Kidney epithelial cell (primary cell): ENCODE measurements around the gene DVL2. TPM values are rescaled to one million over a fixed set of nuclear protein-coding genes. Genes with fewer than 3 reads are reported as not detected.

Source experiments
- DNase-seq: peaks from one replicate; pipeline ENCODE4 v3.0.0-alpha.2; 2010; ENCODE audit warnings: low read depth
- H3K27me3 ChIP-seq: 2 replicates; pipeline ENCODE4 v1.6.0; 2011; ENCODE audit warnings: low read length; ENCODE audit not compliant: control insufficient read depth, insufficient read depth
- H3K36me3 ChIP-seq: 2 replicates; pipeline ENCODE4 v1.5.1; 2011; ENCODE audit warnings: low read length; ENCODE audit not compliant: control insufficient read depth, insufficient read depth
- H3K4me3 ChIP-seq: 2 replicates; pipeline ENCODE4 v1.5.1; 2011; ENCODE audit warnings: low read depth, mild to moderate bottlenecking, control low read depth, low read length
- CTCF ChIP-seq: IDR thresholded peaks from 2 replicates; pipeline ENCODE4 v1.5.1; 2011; ENCODE audit warnings: mild to moderate bottlenecking, moderate library complexity, low read length, control low read depth, inconsistent platforms; ENCODE audit not compliant: insufficient read depth, poor library complexity, severe bottlenecking
- total RNA-seq: library from RNA; depleted of rRNA; stranded (reverse); fragments of >200 nt; gene quantifications from 2 replicates; pipeline ENCODE4 v1.2.3, GENCODE V29; 2015

DVL2 gene
- total RNA-seq, 1 donor from 2014 or later = 57.1 TPM

DNA sequence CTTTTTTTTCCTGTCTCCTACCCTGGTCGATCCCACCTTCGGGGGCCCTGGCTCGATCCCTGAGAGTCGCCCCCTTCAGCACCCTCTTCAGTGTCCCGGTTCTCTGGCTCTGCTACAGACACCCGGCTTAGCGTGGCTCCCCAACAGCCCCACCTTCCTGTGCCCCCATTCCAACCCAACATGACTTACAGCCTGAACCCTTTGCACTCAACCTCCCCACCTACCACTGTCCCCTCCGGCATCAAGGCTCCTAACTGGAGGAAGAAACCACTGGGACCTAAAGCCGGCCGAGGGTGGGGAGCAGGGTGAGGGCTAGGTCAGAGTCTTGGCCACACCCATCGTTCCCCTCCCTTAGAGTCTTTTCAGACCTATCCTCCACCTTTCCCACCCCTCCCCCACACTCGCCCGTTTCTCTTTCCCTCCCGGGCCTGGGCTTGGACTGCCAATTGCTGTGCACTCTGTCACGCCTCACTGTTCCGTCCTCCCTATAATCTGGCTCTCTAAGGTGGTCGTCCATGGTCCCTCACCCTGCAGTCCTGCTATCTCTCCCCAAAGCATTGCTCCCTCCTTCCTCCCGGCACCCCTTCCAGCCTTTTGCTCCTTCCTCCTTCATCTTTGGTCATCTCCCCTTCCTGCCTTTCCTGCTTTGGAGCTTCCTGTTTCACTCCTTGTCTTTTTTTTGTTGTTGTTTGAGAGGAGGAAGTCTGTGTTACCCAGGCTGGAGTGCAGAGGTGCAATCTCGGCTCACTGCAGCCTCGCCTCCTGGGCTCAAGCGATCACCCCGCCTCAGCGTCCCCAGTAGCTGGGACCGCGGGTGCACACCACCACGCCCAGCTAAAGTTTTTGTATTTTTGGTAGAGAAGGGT, 28.9 kb upstream of the DVL2 start:
- TF ChIP-seq CTCF = no peak
- DNase-seq = no peak
- peak overlapping the region; percentile 46 for H3K4me3 ChIP-seq
- H3K36me3 ChIP-seq = no peaks in the 10 kb centered on the region
- peaks cover 11% of the 10 kb centered on the region for H3K27me3 ChIP-seq

DNA sequence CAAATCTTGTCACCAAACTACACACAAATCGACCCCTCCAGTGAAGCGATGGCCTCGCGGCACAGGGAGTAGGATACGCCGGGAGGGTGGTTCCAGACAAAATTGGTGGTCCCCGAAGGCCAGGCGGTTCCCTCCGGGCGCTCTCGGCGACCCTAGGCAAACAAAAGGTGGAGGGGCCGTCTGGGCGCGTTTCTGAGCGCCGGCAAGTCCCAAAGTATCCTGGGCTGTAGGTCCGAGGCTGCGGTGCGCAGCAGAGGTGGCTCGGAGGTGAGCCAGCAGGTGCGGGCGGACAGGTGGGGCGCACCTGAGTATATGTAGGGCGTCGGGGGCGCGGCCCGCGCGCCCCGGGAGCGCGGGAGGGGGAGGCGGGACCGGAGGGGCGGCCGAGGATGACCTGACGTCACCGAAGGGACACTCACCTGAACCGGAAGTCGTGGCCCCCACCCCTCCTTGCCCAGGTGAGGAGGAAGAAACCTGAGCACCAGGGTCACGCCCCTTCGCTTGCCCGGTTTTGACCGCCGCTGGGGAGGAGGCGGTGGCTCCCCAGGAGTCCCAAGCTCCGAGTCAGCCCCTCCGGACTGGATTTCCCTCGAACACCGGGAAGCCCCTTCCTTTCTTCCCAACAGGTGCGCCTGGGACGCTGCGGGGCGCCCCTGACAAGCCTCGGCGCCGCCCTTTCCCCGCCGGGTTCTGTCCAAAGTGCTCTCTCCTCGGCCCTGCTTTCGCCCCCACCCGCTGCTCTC, 28.0 kb upstream of the DVL2 start, which contains the start of gene CLDN7:
Gene CLDN7 (minus strand): TSS at position 287 of the 743 bp plus-strand sequence. CDS start 435 bp downstream, outside the sequence.
- no peak for TF ChIP-seq CTCF
- peaks cover 11% of the 10 kb centered on the region for H3K27me3 ChIP-seq
- DNase-seq = no peak
- H3K36me3 ChIP-seq = no peaks in the 10 kb centered on the region
- peak within 1 kb of the TSS; percentile 46 for H3K4me3 ChIP-seq

DNA sequence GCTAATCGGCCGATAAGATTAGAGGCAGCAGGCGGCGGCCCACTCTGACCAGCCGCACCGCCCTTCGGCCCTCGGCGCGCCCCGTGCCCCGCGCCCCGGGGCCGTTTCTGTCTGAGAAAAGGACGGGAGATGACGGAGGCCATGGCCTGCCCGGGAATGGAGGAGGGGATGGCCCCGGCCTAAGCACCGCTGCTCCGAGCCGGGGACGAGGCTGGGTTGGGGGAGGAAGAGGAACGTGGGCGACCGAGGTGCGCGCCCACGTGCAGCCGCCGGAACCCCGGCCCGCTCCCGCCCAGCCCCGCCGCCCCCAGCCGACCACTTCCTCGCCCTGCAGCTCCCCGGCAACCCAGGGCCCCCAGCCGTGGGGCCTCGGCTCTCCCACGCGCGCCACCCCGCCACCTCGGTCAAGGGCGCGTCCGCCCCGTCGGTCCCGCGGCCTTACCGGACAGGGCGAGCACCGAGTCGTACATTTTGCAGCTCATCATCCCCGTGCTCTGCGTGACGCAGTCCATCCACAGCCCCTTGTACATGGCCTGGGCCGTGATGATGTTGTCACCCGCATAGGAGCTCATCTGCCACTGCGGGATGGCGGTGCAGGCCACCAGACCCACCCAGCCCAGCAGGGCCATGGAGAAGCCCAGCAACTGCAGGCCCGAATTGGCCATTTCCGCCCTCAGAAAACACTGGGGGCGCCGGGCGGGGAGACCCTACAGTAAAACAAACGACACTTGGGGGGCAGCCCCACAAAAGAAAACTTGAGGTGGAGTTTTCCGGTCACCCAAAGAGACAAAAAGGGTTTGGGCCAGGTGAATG, 27.3 kb upstream of the DVL2 start:
- Histone ChIP-seq H3K4me3 (peak overlapping the region; percentile 46), H3K36me3 (no peaks in the 10 kb centered on the region), H3K27me3 (peaks cover 11% of the 10 kb centered on the region)
- TF ChIP-seq CTCF = no peak
- DNase-seq = no peak

GRCh38 chr17:7260651-7261378, 26.5 kb upstream of the DVL2 start:
- no peak for TF ChIP-seq CTCF
- Histone ChIP-seq H3K4me3 (peak overlapping the region; percentile 46), H3K27me3 (peaks cover 11% of the 10 kb centered on the region), H3K36me3 (no peaks in the 10 kb centered on the region)
- no peak for DNase-seq

- no peaks in the 10 kb centered on the region for H3K36me3 ChIP-seq
- TF ChIP-seq CTCF = no peak
- peaks cover 11% of the 10 kb centered on the region for H3K27me3 ChIP-seq
- no peak overlapping the region for H3K4me3 ChIP-seq
- DNase-seq = no peak
These were observed 25.8 kb upstream of the DVL2 start for GRCh38 chr17:7260151-7260550.
